Measurements from ENCODE around the gene OR2V2.

The OR2V2 gene

GRCh38 chr5:181204113-181204825 is 56.9 kb downstream of the OR2V2 start:
- TF ChIP-seq, protein P1, sequence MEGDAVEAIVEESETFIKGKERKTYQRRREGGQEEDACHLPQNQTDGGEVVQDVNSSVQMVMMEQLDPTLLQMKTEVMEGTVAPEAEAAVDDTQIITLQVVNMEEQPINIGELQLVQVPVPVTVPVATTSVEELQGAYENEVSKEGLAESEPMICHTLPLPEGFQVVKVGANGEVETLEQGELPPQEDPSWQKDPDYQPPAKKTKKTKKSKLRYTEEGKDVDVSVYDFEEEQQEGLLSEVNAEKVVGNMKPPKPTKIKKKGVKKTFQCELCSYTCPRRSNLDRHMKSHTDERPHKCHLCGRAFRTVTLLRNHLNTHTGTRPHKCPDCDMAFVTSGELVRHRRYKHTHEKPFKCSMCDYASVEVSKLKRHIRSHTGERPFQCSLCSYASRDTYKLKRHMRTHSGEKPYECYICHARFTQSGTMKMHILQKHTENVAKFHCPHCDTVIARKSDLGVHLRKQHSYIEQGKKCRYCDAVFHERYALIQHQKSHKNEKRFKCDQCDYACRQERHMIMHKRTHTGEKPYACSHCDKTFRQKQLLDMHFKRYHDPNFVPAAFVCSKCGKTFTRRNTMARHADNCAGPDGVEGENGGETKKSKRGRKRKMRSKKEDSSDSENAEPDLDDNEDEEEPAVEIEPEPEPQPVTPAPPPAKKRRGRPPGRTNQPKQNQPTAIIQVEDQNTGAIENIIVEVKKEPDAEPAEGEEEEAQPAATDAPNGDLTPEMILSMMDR (IDR thresholded peaks at IDR 0.05): no peak
- DNase-seq (ENCODE audit: low spot score): no peak
- H3K27ac ChIP-seq: peak overlapping the region; percentile 72 to 92
- peak overlapping the region; percentile 82 for H3K4me3 ChIP-seq

GRCh38 chr5:181204826-181205760 is 57.7 kb downstream of the OR2V2 start, which contains the start of gene TRIM7:
Gene TRIM7 (minus strand): TSS chr5:181205196. CDS start chr5:181205110, 86 bp downstream.
- H3K27ac ChIP-seq: peak within 1 kb of the TSS; percentile 72 to 92
- peak within 1 kb of the TSS; percentile 82 for H3K4me3 ChIP-seq
- TF ChIP-seq, protein P1 (IDR thresholded peaks at IDR 0.05): no peak
- no peak for DNase-seq (ENCODE audit: low spot score)

- TF ChIP-seq, protein P1 (IDR thresholded peaks at IDR 0.05): no peak
- DNase-seq (ENCODE audit: low spot score): no peak
- peak overlapping the region; percentile 72 to 92 for H3K27ac ChIP-seq
- H3K4me3 ChIP-seq: peak overlapping the region; percentile 82
Measured at GRCh38 chr5:181205761-181206649, 58.6 kb downstream of the OR2V2 start.

GRCh38 chr5:181207214-181207959 is 60.0 kb downstream of the OR2V2 start:
- Histone ChIP-seq H3K27ac (peak overlapping the region; percentile 72 to 92), H3K4me3 (peak overlapping the region; percentile 82)
- TF ChIP-seq, protein P1 (IDR thresholded peaks at IDR 0.05): no peak
- no peak for DNase-seq (ENCODE audit: low spot score)

- Histone ChIP-seq H3K27ac (peak overlapping the region in 1 of 2 donors; percentile 72), H3K4me3 (no peak overlapping the region)
- DNase-seq (ENCODE audit: low spot score): no peak
- TF ChIP-seq, protein P1 (IDR thresholded peaks at IDR 0.05): no peak
Measured at GRCh38 chr5:181207960-181208253, 60.5 kb downstream of the OR2V2 start.
